ENCODE data around the gene ARHGAP24. TPM values are rescaled to one million over a fixed set of nuclear protein-coding genes. Genes with fewer than 3 reads are reported as not detected.

ARHGAP24 gene
- total and polyA plus RNA-seq, 2 experiments from 2014 or later: 0.21 to 0.36 TPM

GRCh38 chr4:85548116-85548515, 73.2 kb downstream of the ARHGAP24 start:
- Histone ChIP-seq H4K20me1 (replicated peaks; ENCODE audit: insufficient read depth) (no peaks in the 10 kb centered on the region), H3K36me3 (ENCODE audit: insufficient read depth) (no peaks in the 10 kb centered on the region), H3K4me1 (ENCODE audit: insufficient read depth) (no peaks in the 10 kb centered on the region), H3K27me3 (ENCODE audit: insufficient read depth) (no peaks in the 10 kb centered on the region), H3K27ac (ENCODE audit: low read depth) (no peak overlapping the region), H3K4me3 (no peak overlapping the region), H3K9me2 (ENCODE audit: insufficient read depth) (no peaks in the 10 kb centered on the region), H3K79me2 (replicated peaks; ENCODE audit: insufficient read depth) (no peaks in the 10 kb centered on the region), H3K4me2 (no peak overlapping the region), H2AFZ (no peak overlapping the region), H3F3A (replicated peaks; ENCODE audit: low read depth) (no peaks in the 10 kb centered on the region)
- no peak for DNase-seq (ENCODE audit: low spot score)
- Mint-ChIP-seq H3K9me3 (peaks cover 4% of the 10 kb centered on the region; the same call in 2 of the 3 replicates), H3K4me3 (no peak overlapping the region), H3K27ac (no peak overlapping the region), H3K27me3 (ENCODE audit: insufficient read depth, low read depth, poor library complexity) (no peaks in the 10 kb centered on the region), H3K36me3 (ENCODE audit: low read depth) (no peaks in the 10 kb centered on the region), H3K4me1 (peaks cover 6% of the 10 kb centered on the region)
- TF ChIP-seq ZNF331 (CRISPR knock-in tag; IDR thresholded peaks at IDR 0.05; ENCODE audit: low read depth) (no peak), ZNF114 (CRISPR knock-in tag; IDR thresholded peaks at IDR 0.05) (no peak), EZH2phosphoT487 (IDR thresholded peaks at IDR 0.05; ENCODE audit: unreplicated experiment) (no peak), NANOG (IDR thresholded peaks at IDR 0.05; ENCODE audit: borderline replicate concordance) (no peak), POLR2AphosphoS5 (IDR thresholded peaks at IDR 0.05; ENCODE audit: low read depth) (no peak), CTCF (conservative IDR thresholded peaks at IDR 0.05; ENCODE audit: low read depth in 2 of 2) (no peak), ETS1 (IDR thresholded peaks at IDR 0.05) (no peak), CREB1 (CRISPR knock-in tag; IDR thresholded peaks at IDR 0.05; ENCODE audit: low read depth) (no peak), REST (IDR thresholded peaks at IDR 0.05; ENCODE audit: unreplicated experiment) (no peak), EZH2 (IDR thresholded peaks at IDR 0.05; ENCODE audit: low read depth, unreplicated experiment) (no peak)
- ATAC-seq: no peak

GRCh38 chr4:85548841-85549240, 73.9 kb downstream of the ARHGAP24 start:
- Histone ChIP-seq H3K36me3 (ENCODE audit: insufficient read depth) (no peaks in the 10 kb centered on the region), H3K79me2 (replicated peaks; ENCODE audit: insufficient read depth) (no peaks in the 10 kb centered on the region), H3K9me2 (ENCODE audit: insufficient read depth) (no peaks in the 10 kb centered on the region), H2AFZ (no peak overlapping the region), H3K27ac (ENCODE audit: low read depth) (no peak overlapping the region), H3K4me1 (ENCODE audit: insufficient read depth) (no peaks in the 10 kb centered on the region), H3F3A (replicated peaks; ENCODE audit: low read depth) (no peaks in the 10 kb centered on the region), H4K20me1 (replicated peaks; ENCODE audit: insufficient read depth) (no peaks in the 10 kb centered on the region), H3K4me2 (no peak overlapping the region), H3K27me3 (ENCODE audit: insufficient read depth) (no peaks in the 10 kb centered on the region), H3K4me3 (no peak overlapping the region)
- H3K27ac Mint-ChIP-seq: no peak overlapping the region
- H3K36me3 Mint-ChIP-seq (ENCODE audit: low read depth): no peaks in the 10 kb centered on the region
- H3K9me3 Mint-ChIP-seq: peaks cover 10% of the 10 kb centered on the region
- no peak for ATAC-seq
- no peak for DNase-seq (ENCODE audit: low spot score)
- H3K4me3 Mint-ChIP-seq: no peak overlapping the region
- H3K4me1 Mint-ChIP-seq: peaks cover 2% of the 10 kb centered on the region
- H3K27me3 Mint-ChIP-seq (ENCODE audit: insufficient read depth, low read depth, poor library complexity): no peaks in the 10 kb centered on the region
- TF ChIP-seq ZNF331 (CRISPR knock-in tag; IDR thresholded peaks at IDR 0.05; ENCODE audit: low read depth) (no peak), REST (IDR thresholded peaks at IDR 0.05; ENCODE audit: unreplicated experiment) (no peak), ZNF114 (CRISPR knock-in tag; IDR thresholded peaks at IDR 0.05) (no peak), JUNB (IDR thresholded peaks at IDR 0.05; ENCODE audit: unreplicated experiment) (no peak)
